22Rv1 (cell line): ENCODE results near the gene NFASC.

Experiments
- H3K27ac ChIP-seq: fragments of 450-650 bp; 2 replicates; pipeline ENCODE4 v1.5.1; 2017
- ZFX ChIP-seq: fragments of 450-650 bp; IDR thresholded peaks from 2 replicates; pipeline ENCODE4 v1.6.1; 2017; ENCODE audit warnings: antibody characterized with exemption, borderline replicate concordance
- TF ChIP-seq, protein P1 (sequence below): fragments of 450-650 bp; IDR thresholded peaks from 2 replicates; pipeline ENCODE4 v1.5.1; 2017; ENCODE audit warnings: mild to moderate bottlenecking

Gene NFASC

DNA sequence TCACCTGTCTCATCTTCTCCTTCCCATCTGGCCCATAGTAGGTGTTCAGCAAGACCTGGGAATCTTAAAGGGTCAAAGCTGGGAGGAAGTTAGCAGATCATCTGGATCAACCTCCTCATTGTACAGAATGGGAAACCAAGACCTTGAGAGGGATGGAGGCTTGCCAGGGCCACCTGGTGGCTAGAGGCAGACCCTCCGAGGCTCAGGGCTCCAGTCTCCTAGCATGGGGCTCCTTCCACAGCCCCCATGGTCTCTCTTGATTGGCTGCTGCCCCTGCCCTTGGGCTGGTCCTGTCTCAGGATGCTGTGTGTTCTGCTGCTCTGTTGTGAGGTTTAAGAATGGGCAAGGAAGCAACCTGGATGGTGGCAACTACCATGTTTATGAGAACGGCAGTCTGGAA, 103.7 kb downstream of the NFASC start:
- TF ChIP-seq, protein P1, sequence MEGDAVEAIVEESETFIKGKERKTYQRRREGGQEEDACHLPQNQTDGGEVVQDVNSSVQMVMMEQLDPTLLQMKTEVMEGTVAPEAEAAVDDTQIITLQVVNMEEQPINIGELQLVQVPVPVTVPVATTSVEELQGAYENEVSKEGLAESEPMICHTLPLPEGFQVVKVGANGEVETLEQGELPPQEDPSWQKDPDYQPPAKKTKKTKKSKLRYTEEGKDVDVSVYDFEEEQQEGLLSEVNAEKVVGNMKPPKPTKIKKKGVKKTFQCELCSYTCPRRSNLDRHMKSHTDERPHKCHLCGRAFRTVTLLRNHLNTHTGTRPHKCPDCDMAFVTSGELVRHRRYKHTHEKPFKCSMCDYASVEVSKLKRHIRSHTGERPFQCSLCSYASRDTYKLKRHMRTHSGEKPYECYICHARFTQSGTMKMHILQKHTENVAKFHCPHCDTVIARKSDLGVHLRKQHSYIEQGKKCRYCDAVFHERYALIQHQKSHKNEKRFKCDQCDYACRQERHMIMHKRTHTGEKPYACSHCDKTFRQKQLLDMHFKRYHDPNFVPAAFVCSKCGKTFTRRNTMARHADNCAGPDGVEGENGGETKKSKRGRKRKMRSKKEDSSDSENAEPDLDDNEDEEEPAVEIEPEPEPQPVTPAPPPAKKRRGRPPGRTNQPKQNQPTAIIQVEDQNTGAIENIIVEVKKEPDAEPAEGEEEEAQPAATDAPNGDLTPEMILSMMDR, result no peak
- TF ChIP-seq ZFX, result no peak

DNA sequence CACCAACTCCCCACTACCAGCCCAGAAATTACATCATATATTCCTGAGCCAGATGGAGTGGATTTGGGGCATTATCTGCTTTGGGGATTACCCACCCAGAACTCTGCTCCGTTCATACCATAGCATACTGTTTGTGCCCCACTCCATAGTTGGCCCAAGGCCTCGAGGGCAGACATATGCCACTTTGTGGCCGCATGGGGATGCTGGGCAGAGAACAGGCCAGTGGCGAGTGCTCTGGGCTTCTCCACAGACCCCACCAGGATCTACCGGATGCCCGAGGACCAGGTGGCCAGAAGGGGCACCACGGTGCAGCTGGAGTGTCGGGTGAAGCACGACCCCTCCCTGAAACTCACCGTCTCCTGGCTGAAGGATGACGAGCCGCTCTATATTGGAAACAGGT, 104.4 kb downstream of the NFASC start:
- TF ChIP-seq, protein P1, result no peak
- no peak for TF ChIP-seq ZFX
- no peak overlapping the region for H3K27ac ChIP-seq

More for the DNA sequence above, 103.7 kb downstream of the NFASC start:
- no peak overlapping the region for H3K27ac ChIP-seq

DNA sequence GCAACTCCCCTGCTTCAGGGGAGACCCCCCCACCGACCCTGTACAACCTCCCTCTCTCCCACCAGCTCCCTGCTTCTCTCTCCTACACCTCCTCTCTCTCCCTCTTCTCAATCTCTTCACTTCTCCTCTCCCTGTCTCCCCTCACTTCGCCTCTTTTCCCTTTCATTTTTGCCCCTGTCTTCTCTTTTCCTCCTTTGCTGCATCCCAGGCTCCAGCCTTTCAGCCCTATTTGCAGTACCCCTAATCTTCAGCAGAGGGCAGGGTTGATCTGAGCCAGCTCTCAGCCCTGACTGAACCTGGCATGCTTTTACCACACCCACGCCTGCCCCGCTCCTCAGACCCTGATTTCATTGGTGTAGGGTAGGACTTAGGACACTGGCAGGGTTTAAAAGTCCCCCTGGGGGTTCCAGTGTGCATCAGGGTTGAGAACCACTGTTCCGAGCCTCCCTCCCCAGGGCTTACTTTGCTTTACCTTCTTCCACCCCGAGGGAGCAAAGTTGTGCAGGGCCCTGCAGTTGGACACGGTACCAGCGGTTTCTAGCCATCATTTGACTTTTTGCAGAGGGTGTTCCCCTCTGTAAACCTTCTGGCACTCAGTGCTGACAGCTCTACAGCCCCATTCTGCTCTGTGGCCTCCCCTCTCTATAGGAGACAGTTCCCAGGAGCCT, 105.0 kb downstream of the NFASC start:
- no peak for TF ChIP-seq ZFX
- TF ChIP-seq, protein P1, result peak; percentile 94

DNA sequence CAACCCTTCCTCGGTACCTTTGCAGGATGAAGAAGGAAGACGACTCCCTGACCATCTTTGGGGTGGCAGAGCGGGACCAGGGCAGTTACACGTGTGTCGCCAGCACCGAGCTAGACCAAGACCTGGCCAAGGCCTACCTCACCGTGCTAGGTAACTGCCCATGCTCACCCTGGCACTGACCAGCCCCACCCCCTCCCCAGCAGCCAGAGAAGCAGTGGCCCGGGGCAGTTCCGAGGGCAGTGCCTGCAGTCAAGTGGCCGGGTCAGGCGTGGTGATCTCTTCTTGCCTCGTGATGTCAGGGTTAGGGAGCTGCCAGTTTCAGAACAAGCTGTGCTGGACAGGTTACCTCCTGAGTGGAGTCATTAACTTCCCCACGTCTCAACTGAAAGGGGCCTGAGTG, 106.0 kb downstream of the NFASC start:
- H3K27ac ChIP-seq, result no peak overlapping the region
- TF ChIP-seq ZFX, result no peak
- TF ChIP-seq, protein P1, result no peak

More for the DNA sequence above, 105.0 kb downstream of the NFASC start:
- H3K27ac ChIP-seq, result no peak overlapping the region

DNA sequence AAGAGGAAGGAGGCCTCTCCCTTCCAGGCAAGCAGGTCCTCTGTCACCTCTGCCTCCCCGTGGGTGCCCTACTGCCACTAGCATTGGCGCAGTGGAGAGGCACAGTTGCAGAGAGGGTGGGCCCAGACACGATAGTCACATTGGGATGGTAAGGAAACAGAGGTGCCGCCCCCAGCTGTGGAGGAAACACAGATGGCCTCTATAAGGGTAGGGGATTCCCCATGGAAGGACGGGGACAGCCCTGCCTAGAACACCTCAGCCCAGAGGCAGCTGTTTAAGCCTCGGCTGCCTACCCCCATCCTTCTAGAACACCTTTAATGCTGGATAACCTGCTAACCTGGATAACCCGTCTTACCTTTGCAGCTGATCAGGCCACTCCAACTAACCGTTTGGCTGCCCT, 106.7 kb downstream of the NFASC start:
- H3K27ac ChIP-seq, result no peak overlapping the region
- TF ChIP-seq, protein P1, result no peak
- no peak for TF ChIP-seq ZFX

DNA sequence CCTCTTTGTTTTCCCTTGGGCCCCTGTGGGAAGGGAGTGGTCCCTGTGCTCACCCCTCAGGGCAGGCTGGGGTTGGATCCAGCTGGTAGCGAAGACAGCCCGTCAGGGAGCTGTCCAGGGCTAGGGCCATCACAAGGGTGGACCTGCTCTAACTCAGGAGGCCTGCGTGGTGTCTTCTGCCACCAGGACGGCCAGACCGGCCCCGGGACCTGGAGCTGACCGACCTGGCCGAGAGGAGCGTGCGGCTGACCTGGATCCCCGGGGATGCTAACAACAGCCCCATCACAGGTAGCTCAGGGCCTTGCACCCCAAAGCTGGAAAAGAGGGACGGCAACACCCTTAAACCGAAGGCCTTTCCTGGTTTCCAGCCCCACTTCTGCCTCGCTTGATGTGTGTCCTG, 108.1 kb downstream of the NFASC start:
- no peak overlapping the region for H3K27ac ChIP-seq
- TF ChIP-seq ZFX, result no peak
- TF ChIP-seq, protein P1, result no peak

DNA sequence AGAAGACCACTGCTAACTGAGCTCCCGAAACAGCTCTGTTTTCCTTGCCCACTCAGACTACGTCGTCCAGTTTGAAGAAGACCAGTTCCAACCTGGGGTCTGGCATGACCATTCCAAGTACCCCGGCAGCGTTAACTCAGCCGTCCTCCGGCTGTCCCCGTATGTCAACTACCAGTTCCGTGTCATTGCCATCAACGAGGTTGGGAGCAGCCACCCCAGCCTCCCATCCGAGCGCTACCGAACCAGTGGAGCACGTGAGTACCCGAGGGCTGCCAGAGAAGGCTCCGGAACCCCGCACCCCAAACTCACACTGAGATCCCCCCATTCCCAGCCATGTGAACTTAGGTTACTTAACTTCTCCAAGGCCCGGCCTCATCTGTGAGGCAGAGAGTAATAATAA, 108.6 kb downstream of the NFASC start:
- H3K27ac ChIP-seq, result no peak overlapping the region
- TF ChIP-seq, protein P1, result no peak
- no peak for TF ChIP-seq ZFX
